ENCODE results near the gene SSB. TPM values are rescaled to one million over a fixed set of nuclear protein-coding genes. Genes with fewer than 3 reads are reported as not detected.

SSB gene
- total and polyA plus RNA-seq, 9 of the 15 experiments (the other 6 are each of a cell fraction or from before 2014, with no cell fraction given) = 317 to 849 (median 515) TPM

- TF ChIP-seq, protein P1, sequence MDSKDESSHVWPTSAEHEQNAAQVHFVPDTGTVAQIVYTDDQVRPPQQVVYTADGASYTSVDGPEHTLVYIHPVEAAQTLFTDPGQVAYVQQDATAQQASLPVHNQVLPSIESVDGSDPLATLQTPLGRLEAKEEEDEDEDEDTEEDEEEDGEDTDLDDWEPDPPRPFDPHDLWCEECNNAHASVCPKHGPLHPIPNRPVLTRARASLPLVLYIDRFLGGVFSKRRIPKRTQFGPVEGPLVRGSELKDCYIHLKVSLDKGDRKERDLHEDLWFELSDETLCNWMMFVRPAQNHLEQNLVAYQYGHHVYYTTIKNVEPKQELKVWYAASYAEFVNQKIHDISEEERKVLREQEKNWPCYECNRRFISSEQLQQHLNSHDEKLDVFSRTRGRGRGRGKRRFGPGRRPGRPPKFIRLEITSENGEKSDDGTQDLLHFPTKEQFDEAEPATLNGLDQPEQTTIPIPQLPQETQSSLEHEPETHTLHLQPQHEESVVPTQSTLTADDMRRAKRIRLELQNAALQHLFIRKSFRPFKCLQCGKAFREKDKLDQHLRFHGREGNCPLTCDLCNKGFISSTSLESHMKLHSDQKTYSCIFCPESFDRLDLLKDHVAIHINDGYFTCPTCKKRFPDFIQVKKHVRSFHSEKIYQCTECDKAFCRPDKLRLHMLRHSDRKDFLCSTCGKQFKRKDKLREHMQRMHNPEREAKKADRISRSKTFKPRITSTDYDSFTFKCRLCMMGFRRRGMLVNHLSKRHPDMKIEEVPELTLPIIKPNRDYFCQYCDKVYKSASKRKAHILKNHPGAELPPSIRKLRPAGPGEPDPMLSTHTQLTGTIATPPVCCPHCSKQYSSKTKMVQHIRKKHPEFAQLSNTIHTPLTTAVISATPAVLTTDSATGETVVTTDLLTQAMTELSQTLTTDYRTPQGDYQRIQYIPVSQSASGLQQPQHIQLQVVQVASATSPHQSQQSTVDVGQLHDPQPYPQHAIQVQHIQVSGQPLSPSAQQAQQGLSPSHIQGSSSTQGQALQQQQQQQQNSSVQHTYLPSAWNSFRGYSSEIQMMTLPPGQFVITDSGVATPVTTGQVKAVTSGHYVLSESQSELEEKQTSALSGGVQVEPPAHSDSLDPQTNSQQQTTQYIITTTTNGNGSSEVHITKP (IDR thresholded peaks at IDR 0.05; ENCODE audit: partially characterized antibody) = peak; percentile 69
- TF ChIP-seq NFXL1 (CRISPR knock-in tag; IDR thresholded peaks at IDR 0.05) (no peak), NR4A1 (CRISPR knock-in tag; IDR thresholded peaks at IDR 0.05) (no peak), NR4A1 (tag; IDR thresholded peaks at IDR 0.05) (no peak), RBM22 (IDR thresholded peaks at IDR 0.05; ENCODE audit: low read depth, low read length, poor library complexity, severe bottlenecking) (no peak), ZNF316 (IDR thresholded peaks at IDR 0.05) (peak; percentile 71), NFYB (IDR thresholded peaks at IDR 0.05; ENCODE audit: extremely low read depth, insufficient read length) (no peak), NCOR1 (IDR thresholded peaks at IDR 0.05) (no peak), MYNN (IDR thresholded peaks at IDR 0.05) (no peak), MYNN (CRISPR knock-in tag; IDR thresholded peaks at IDR 0.05) (no peak), RCOR1 (IDR thresholded peaks at IDR 0.05; ENCODE audit: borderline replicate concordance in 1 of 2, low read depth in 2 of 2, low read length in 2 of 2) (peak in 1 of 2 experiments; percentile 24; a peak in 1 of 4 replicates), HDAC1 (IDR thresholded peaks at IDR 0.05) (no peak), ETS2 (tag; IDR thresholded peaks at IDR 0.05; ENCODE audit: borderline replicate concordance, poor library complexity, severe bottlenecking) (no peak), NCOA4 (IDR thresholded peaks at IDR 0.05; ENCODE audit: partially characterized antibody) (no peak), CEBPG (CRISPR knock-in tag; IDR thresholded peaks at IDR 0.05) (no peak), CEBPG (tag; conservative IDR thresholded peaks at IDR 0.05 in 1 of 2, IDR thresholded peaks at IDR 0.05 in 1 of 2) (no peak), C11orf30 (IDR thresholded peaks at IDR 0.05; ENCODE audit: low read depth) (peak; percentile 77), ZNF253 (CRISPR knock-in tag; conservative IDR thresholded peaks at IDR 0.05) (no peak), FOSL1 (tag; conservative IDR thresholded peaks at IDR 0.05) (no peak), ZNF696 (CRISPR knock-in tag; conservative IDR thresholded peaks at IDR 0.05) (no peak), JUND (IDR thresholded peaks at IDR 0.05; ENCODE audit: borderline replicate concordance, low read depth, low read length) (no peak), JUND (tag; IDR thresholded peaks at IDR 0.05; ENCODE audit: borderline replicate concordance, low read depth, low read length) (no peak), SREBF1 (IDR thresholded peaks at IDR 0.05; ENCODE audit: borderline replicate concordance, low read depth, low read length) (no peak)
- TF ChIP-seq, protein P2, sequence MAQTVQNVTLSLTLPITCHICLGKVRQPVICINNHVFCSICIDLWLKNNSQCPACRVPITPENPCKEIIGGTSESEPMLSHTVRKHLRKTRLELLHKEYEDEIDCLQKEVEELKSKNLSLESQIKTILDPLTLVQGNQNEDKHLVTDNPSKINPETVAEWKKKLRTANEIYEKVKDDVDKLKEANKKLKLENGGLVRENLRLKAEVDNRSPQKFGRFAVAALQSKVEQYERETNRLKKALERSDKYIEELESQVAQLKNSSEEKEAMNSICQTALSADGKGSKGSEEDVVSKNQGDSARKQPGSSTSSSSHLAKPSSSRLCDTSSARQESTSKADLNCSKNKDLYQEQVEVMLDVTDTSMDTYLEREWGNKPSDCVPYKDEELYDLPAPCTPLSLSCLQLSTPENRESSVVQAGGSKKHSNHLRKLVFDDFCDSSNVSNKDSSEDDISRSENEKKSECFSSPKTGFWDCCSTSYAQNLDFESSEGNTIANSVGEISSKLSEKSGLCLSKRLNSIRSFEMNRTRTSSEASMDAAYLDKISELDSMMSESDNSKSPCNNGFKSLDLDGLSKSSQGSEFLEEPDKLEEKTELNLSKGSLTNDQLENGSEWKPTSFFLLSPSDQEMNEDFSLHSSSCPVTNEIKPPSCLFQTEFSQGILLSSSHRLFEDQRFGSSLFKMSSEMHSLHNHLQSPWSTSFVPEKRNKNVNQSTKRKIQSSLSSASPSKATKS (CRISPR knock-in tag; IDR thresholded peaks at IDR 0.05) = no peak
- TF ChIP-seq, protein P3, sequence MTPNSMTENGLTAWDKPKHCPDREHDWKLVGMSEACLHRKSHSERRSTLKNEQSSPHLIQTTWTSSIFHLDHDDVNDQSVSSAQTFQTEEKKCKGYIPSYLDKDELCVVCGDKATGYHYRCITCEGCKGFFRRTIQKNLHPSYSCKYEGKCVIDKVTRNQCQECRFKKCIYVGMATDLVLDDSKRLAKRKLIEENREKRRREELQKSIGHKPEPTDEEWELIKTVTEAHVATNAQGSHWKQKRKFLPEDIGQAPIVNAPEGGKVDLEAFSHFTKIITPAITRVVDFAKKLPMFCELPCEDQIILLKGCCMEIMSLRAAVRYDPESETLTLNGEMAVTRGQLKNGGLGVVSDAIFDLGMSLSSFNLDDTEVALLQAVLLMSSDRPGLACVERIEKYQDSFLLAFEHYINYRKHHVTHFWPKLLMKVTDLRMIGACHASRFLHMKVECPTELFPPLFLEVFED (CRISPR knock-in tag; conservative IDR thresholded peaks at IDR 0.05) = no peak
Measured at GRCh38 chr2:169775765-169776164, 22.9 kb upstream of the SSB start (continued).
